Measurements from ENCODE around the gene L3MBTL2.

L3MBTL2 gene

GRCh38 chr22:41249442-41249841 lies 44.3 kb downstream of the L3MBTL2 start:
- no peak overlapping the region for H3K27ac ChIP-seq
- TF ChIP-seq CTCF (IDR thresholded peaks at IDR 0.05) (no peak), ZFX (IDR thresholded peaks at IDR 0.05; ENCODE audit: borderline replicate concordance) (no peak)

GRCh38 chr22:41250127-41250526 lies 45.0 kb downstream of the L3MBTL2 start:
- TF ChIP-seq ZFX (IDR thresholded peaks at IDR 0.05; ENCODE audit: borderline replicate concordance) (no peak), CTCF (IDR thresholded peaks at IDR 0.05) (no peak)
- H3K27ac ChIP-seq, result no peak overlapping the region

GRCh38 chr22:41252365-41252764 lies 47.3 kb downstream of the L3MBTL2 start:
- H3K27ac ChIP-seq, result no peak overlapping the region
- TF ChIP-seq ZFX (IDR thresholded peaks at IDR 0.05; ENCODE audit: borderline replicate concordance) (no peak), CTCF (IDR thresholded peaks at IDR 0.05) (no peak)

- no peak for TF ChIP-seq ZFX (IDR thresholded peaks at IDR 0.05; ENCODE audit: borderline replicate concordance)
- no peak for TF ChIP-seq CTCF (IDR thresholded peaks at IDR 0.05)
These were observed 49.1 kb downstream of the L3MBTL2 start for GRCh38 chr22:41254230-41254629.

GRCh38 chr22:41256254-41257253 lies 51.4 kb downstream of the L3MBTL2 start:
- TF ChIP-seq ZFX (IDR thresholded peaks at IDR 0.05; ENCODE audit: borderline replicate concordance) (no peak), CTCF (IDR thresholded peaks at IDR 0.05) (peak; percentile 20)
- H3K27ac ChIP-seq, result peak overlapping the region; percentile 92

More at GRCh38 chr22:41254230-41254629, 49.1 kb downstream of the L3MBTL2 start:
- H3K27ac ChIP-seq, result peak overlapping the region; percentile 92

- no peak for TF ChIP-seq CTCF (IDR thresholded peaks at IDR 0.05)
- no peak for TF ChIP-seq ZFX (IDR thresholded peaks at IDR 0.05; ENCODE audit: borderline replicate concordance)
- peak overlapping the region; percentile 92 for H3K27ac ChIP-seq
These were observed 52.6 kb downstream of the L3MBTL2 start for GRCh38 chr22:41257696-41258095.

GRCh38 chr22:41259756-41260155 lies 54.6 kb downstream of the L3MBTL2 start:
- peak overlapping the region; percentile 92; the same call in 1 of the 2 replicates for H3K27ac ChIP-seq

Measured in 22Rv1 (cell line).